Endothelial cell of umbilical vein (primary cell): ENCODE measurements around the gene WNT16. TPM values are rescaled to one million over a fixed set of nuclear protein-coding genes. Genes with fewer than 3 reads are reported as not detected.

Experiments used
- BruUV-seq: library from RNA; stranded (reverse); fragments of 400-500 nt; replicated peaks from 2 replicates; lab custom pipeline; 2021; lab: Mats Ljungman, UMichigan
- CTCF ChIA-PET: fragments of 300-600, 350-600 bp; sonication (Branson Sonifier 250); formaldehyde crosslinking; loops from one replicate; lab custom pipeline; 2021; ENCODE audit warnings: antibody characterized with exemption, inconsistent platforms; lab: Charles Lee
- POLR2A ChIA-PET: fragments of 300-600, 350-600 bp; sonication (Branson Sonifier 250); formaldehyde crosslinking; loops from one replicate; lab custom pipeline; 2021; ENCODE audit warnings: antibody characterized with exemption, inconsistent platforms; lab: Charles Lee
- DNase-seq: peaks from one replicate; pipeline ENCODE4 v3.0.0-alpha.2; 2011; ENCODE audit warnings: low read depth, low spot score
- FAIRE-seq: peaks from 2 replicates; lab custom pipeline; 2011; peaks lifted over from hg19 to GRCh38; lab: Jason Lieb, UNC
- H2AFZ ChIP-seq: 2 replicates; pipeline ENCODE4 v1.6.0; 2012; ENCODE audit warnings: low read depth, low read length, control low read depth, inconsistent platforms
- H3K27ac ChIP-seq: 2 replicates; pipeline ENCODE4 v1.5.1; 2011; ENCODE audit warnings: low read depth, mild to moderate bottlenecking, control low read depth, low read length, moderate library complexity; ENCODE audit not compliant: insufficient read depth
- H3K27me3 ChIP-seq, 2 experiments: 2 replicates each; pipeline versions ENCODE4 v1.6.0 to v1.6.1; 2011; ENCODE audit warnings: low read length in 2 of 2, mixed read lengths in 1 of 2; ENCODE audit not compliant: control insufficient read depth in 2 of 2, insufficient read depth in 2 of 2
- H3K36me3 ChIP-seq, 2 experiments: 2 replicates in 1 of 2; 3 replicates in 1 of 2; pipeline ENCODE4 v1.5.1; 2011; ENCODE audit warnings: low read length in 2 of 2, mild to moderate bottlenecking in 1 of 2, moderate library complexity in 1 of 2; ENCODE audit not compliant: control insufficient read depth in 2 of 2, insufficient read depth in 2 of 2; ENCODE audit errors: extremely low read depth in 1 of 2
- H3K4me1 ChIP-seq: 3 replicates; pipeline ENCODE4 v1.5.1; 2011; ENCODE audit warnings: mild to moderate bottlenecking, low read length; ENCODE audit not compliant: control insufficient read depth, insufficient read depth; ENCODE audit errors: extremely low read depth
- H3K4me2 ChIP-seq: 2 replicates; pipeline ENCODE4 v1.6.1; 2011; ENCODE audit warnings: low read length, control low read depth, mixed read lengths; ENCODE audit not compliant: insufficient read depth
- H3K4me3 ChIP-seq, 3 experiments: fragments of 200-600 bp in 1 of 3; sonication (generic), shearing (Covaris generic) in 1 of 3; replicated peaks in 1 of 3; 2 replicates each; pipeline ENCODE4 v1.5.1; 2011 to 2016; ENCODE audit warnings: control low read depth in 3 of 3, low read length in 3 of 3, mild to moderate bottlenecking in 2 of 3, inconsistent platforms in 1 of 3, low read depth in 1 of 3, moderate library complexity in 1 of 3; ENCODE audit not compliant: insufficient read depth in 1 of 3
- H3K79me2 ChIP-seq: 2 replicates; pipeline ENCODE4 v1.6.0; 2012; ENCODE audit warnings: low read length, inconsistent platforms; ENCODE audit not compliant: control insufficient read depth, insufficient read depth
- H3K9ac ChIP-seq: replicated peaks from 2 replicates; pipeline ENCODE3; 2011; ENCODE audit warnings: low read length, control low read depth; ENCODE audit not compliant: insufficient read depth; ENCODE audit errors: extremely low read depth
- H3K9me1 ChIP-seq: replicated peaks from 3 replicates; pipeline ENCODE4 v1.6.0; 2011; ENCODE audit warnings: mild to moderate bottlenecking, low read length; ENCODE audit not compliant: control insufficient read depth, insufficient read depth; ENCODE audit errors: extremely low read depth
- H3K9me3 ChIP-seq: replicated peaks from 2 replicates; pipeline ENCODE4 v1.5.1; 2012; ENCODE audit warnings: low read length, inconsistent platforms; ENCODE audit not compliant: control insufficient read depth, insufficient read depth
- H4K20me1 ChIP-seq: replicated peaks from 2 replicates; pipeline ENCODE3; 2011; ENCODE audit warnings: mild to moderate bottlenecking, low read length; ENCODE audit not compliant: control insufficient read depth, insufficient read depth; ENCODE audit errors: extremely low read depth
- EZH2 ChIP-seq: IDR thresholded peaks from 2 replicates; pipeline ENCODE4 v1.6.1; 2012; ENCODE audit warnings: borderline replicate concordance, low read depth, mild to moderate bottlenecking, moderate library complexity, low read length, inconsistent platforms; ENCODE audit not compliant: severe bottlenecking
- FOS ChIP-seq: IDR thresholded peaks from 2 replicates; pipeline ENCODE4 v1.6.1; 2011; ENCODE audit warnings: mild to moderate bottlenecking, low read length, moderate library complexity, borderline replicate concordance; ENCODE audit not compliant: insufficient read depth
- JUN ChIP-seq: IDR thresholded peaks from 2 replicates; pipeline ENCODE4 v1.6.1; 2011; ENCODE audit warnings: borderline replicate concordance, low read depth; ENCODE audit not compliant: insufficient read length, insufficient read depth
- MYC ChIP-seq: IDR thresholded peaks from one replicate; pipeline ENCODE4 v1.6.1; 2011; ENCODE audit warnings: mild to moderate bottlenecking, low read depth, low read length
- dilution Hi-C: fragments of 300-500 bp; cut with MboI; formaldehyde crosslinking; loops from one replicate; pipeline ENCODE4 v1.15.0; 2019; ENCODE audit warnings: low sequenced_read_pairs; ENCODE audit not compliant: extremely low pct_ligation_motif_present
- intact Hi-C: fragments of 100-400 bp; cut with micrococcal nuclease; formaldehyde crosslinking; loops from one replicate; pipeline ENCODE4 v1.10.0; 2022
- polyA plus RNA-seq, 4 experiments: library from polyadenylated mRNA; depleted of rRNA in 3 of 4; stranded (reverse) in 3 of 4; unstranded in 1 of 4; fragments of >200 nt; gene quantifications; 2 replicates each; pipeline versions ENCODE4 v1.2.1 to v1.2.3, GENCODE V29; 2011 to 2012; ENCODE audit warnings: missing spikeins in 1 of 4
- total RNA-seq: library from RNA; stranded (reverse); gene quantifications from 2 replicates; pipeline ENCODE4 v1.2.3, GENCODE V29; 2021
- TF ChIP-seq, protein P1 (sequence below): IDR thresholded peaks from 2 replicates; pipeline ENCODE4 v1.6.1; 2011; ENCODE audit not compliant: insufficient read depth, insufficient read length
- TF ChIP-seq, protein P2 (sequence below), 2 donors: IDR thresholded peaks; 1 replicate in 1 of 2; 2 replicates in 1 of 2; pipeline ENCODE4 v1.5.1; 2011; ENCODE audit warnings: low read length in 2 of 2, mild to moderate bottlenecking in 2 of 2, moderate library complexity in 2 of 2, control low read depth in 1 of 2, inconsistent platforms in 1 of 2, low read depth in 1 of 2; ENCODE audit not compliant: insufficient read depth in 1 of 2; ENCODE audit errors: extremely low read depth in 1 of 2

Gene WNT16
- total and polyA plus RNA-seq, 2 donors (not counting 3 experiments of a cell fraction or from before 2014, with no cell fraction given): not detected

DNA sequence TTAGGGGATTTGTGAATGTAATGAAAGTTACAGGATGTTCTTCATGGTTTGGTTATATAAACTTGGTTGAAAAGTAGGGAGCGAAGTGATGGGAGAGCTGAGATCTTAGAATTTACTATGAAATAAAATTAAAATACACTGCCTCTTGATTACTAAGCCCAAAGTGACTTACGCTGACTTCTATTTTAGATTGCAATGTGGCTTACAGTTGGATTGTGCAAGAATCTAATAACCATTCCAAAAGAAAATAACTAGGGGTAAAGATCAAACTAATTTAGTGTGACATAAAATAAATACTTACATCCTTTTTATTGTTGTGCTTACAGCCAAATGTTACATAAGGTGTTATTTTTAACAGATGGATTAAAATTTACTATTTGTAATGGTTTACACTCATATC, 15.3 kb downstream of the WNT16 start:
- dilution Hi-C loops: no loop called here
- Histone ChIP-seq H3K9me3 (no peaks in the 10 kb centered on the region), H3K9me1 (no peaks in the 10 kb centered on the region), H4K20me1 (no peaks in the 10 kb centered on the region), H3K4me1 (peaks cover 6% of the 10 kb centered on the region), H3K4me2 (no peak overlapping the region), H3K4me3 (no peak overlapping the region), H2AFZ (no peak overlapping the region), H3K36me3 (peaks cover 0 to 2% of the 10 kb centered on the region in 2 experiments), H3K9ac (no peak overlapping the region), H3K27ac (no peak overlapping the region), H3K79me2 (no peaks in the 10 kb centered on the region), H3K27me3 (no peaks in the 10 kb centered on the region)
- TF ChIP-seq FOS: no peak
- TF ChIP-seq, protein P1, sequence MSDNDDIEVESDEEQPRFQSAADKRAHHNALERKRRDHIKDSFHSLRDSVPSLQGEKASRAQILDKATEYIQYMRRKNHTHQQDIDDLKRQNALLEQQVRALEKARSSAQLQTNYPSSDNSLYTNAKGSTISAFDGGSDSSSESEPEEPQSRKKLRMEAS: no peak
- TF ChIP-seq, protein P2, sequence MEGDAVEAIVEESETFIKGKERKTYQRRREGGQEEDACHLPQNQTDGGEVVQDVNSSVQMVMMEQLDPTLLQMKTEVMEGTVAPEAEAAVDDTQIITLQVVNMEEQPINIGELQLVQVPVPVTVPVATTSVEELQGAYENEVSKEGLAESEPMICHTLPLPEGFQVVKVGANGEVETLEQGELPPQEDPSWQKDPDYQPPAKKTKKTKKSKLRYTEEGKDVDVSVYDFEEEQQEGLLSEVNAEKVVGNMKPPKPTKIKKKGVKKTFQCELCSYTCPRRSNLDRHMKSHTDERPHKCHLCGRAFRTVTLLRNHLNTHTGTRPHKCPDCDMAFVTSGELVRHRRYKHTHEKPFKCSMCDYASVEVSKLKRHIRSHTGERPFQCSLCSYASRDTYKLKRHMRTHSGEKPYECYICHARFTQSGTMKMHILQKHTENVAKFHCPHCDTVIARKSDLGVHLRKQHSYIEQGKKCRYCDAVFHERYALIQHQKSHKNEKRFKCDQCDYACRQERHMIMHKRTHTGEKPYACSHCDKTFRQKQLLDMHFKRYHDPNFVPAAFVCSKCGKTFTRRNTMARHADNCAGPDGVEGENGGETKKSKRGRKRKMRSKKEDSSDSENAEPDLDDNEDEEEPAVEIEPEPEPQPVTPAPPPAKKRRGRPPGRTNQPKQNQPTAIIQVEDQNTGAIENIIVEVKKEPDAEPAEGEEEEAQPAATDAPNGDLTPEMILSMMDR (IDR thresholded peaks at IDR 0.05; ENCODE audit: extremely low read depth in 1 of 2, insufficient read depth in 1 of 2, low read depth in 1 of 2, low read length in 2 of 2): no peak
- no peak for TF ChIP-seq MYC
- no peak for TF ChIP-seq EZH2
- TF ChIP-seq JUN: no peak
- ChIA-PET POLR2A (no interaction called here), CTCF (no interaction called here)
- no TSS peak for BruUV-seq
- no peak for DNase-seq
- no peak for FAIRE-seq
- intact Hi-C loops: no loop called here
